Activated CD4-positive, CD25-positive, alpha-beta regulatory T cell treated with anti-CD3 and anti-CD28 coated beads, Interleukin-2, amount 50 U/mL, for 72 hours (primary cell): Measurements from ENCODE around the gene DNPH1.

Experiments used
- DNase-seq: peaks from one replicate; pipeline ENCODE4 v3.0.0; 2021

DNPH1 gene

GRCh38 chr6:43263314-43264178, 34.3 kb upstream of the DNPH1 start:
- DNase-seq, result peak; percentile 71

GRCh38 chr6:43262780-43263313, 33.6 kb upstream of the DNPH1 start:
- no peak for DNase-seq

- no peak for DNase-seq
Measured at GRCh38 chr6:43262000-43262779, 32.9 kb upstream of the DNPH1 start.

- no peak for DNase-seq
Measured at GRCh38 chr6:43261198-43261597, 31.9 kb upstream of the DNPH1 start.

- DNase-seq, result no peak
Measured at GRCh38 chr6:43260791-43261190, 31.5 kb upstream of the DNPH1 start.

- no peak for DNase-seq
Measured at GRCh38 chr6:43258807-43259686, 29.8 kb upstream of the DNPH1 start.

GRCh38 chr6:43258180-43258579, 28.9 kb upstream of the DNPH1 start:
- no peak for DNase-seq

GRCh38 chr6:43257367-43258145, 28.3 kb upstream of the DNPH1 start:
- DNase-seq, result no peak

GRCh38 chr6:43256670-43257366, 27.5 kb upstream of the DNPH1 start:
- no peak for DNase-seq

- DNase-seq, result no peak
Measured at GRCh38 chr6:43255408-43256054, 26.2 kb upstream of the DNPH1 start.

GRCh38 chr6:43254846-43255245, 25.6 kb upstream of the DNPH1 start:
- no peak for DNase-seq

- no peak for DNase-seq
Measured at GRCh38 chr6:43254138-43254817, 25.0 kb upstream of the DNPH1 start.

GRCh38 chr6:43253401-43253800, 24.1 kb upstream of the DNPH1 start:
- DNase-seq, result no peak

GRCh38 chr6:43250992-43251373, 21.7 kb upstream of the DNPH1 start:
- no peak for DNase-seq

GRCh38 chr6:43248791-43249190, 19.5 kb upstream of the DNPH1 start:
- DNase-seq, result no peak

- no peak for DNase-seq
Measured at GRCh38 chr6:43248101-43248500, 18.8 kb upstream of the DNPH1 start.

- peak; percentile 74 for DNase-seq
Measured at GRCh38 chr6:43247114-43247999, 18.1 kb upstream of the DNPH1 start.

GRCh38 chr6:43246301-43247113, 17.2 kb upstream of the DNPH1 start:
- DNase-seq, result no peak
